PC-9 (cell line): ENCODE data around the gene DAZAP2.

Source experiments
- EZH2 ChIP-seq: fragments of 200-600 bp; sonication (generic); IDR thresholded peaks from 2 replicates; pipeline ENCODE4 v1.8.0; 2017; ENCODE audit warnings: antibody characterized with exemption, low read depth
- TF ChIP-seq, protein P1 (sequence below): fragments of 200-600 bp; sonication (generic); conservative IDR thresholded peaks from 2 replicates; pipeline ENCODE4 v1.6.1; 2017; ENCODE audit warnings: mixed run types, antibody characterized with exemption, mild to moderate bottlenecking, moderate library complexity

DNA sequence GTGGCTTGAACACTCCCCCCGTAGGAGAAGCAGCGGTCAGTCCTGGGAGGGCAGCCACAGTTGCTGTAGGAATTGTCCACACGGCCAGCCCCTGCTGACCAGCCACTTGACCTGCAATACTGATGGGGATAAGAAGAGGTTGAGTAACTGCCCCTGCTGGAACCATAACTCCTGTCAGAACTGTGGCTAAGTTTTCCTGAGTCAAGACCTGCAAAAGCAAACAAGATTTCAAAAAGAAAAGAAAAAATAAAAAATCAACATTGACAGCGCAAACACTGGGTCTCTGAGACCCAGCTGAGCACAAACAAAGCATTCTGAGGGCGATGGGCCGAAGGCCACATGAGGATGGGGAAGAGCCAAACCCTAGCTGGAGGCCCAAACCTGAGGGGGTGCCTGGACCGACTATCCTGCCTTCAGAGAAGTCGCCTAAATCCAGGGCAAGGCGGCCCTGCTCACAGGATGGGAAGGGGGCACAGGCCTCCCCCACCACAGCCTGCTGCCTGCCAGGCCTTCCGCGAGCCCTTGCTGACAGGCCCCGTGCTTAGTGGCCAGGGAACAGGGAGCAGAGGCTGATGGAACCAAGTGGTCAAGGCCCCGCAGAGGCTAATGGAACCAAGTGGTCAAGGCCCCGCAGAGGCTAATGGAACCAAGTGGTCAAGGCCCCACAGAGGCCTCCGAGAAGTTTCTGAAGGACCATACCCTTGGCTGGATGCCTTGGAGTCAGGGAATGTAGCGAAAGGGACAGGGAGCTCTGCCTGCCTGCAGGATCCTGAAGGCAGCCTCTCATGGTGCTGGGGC lies 39.9 kb upstream of the DAZAP2 start:
- TF ChIP-seq, protein P1, sequence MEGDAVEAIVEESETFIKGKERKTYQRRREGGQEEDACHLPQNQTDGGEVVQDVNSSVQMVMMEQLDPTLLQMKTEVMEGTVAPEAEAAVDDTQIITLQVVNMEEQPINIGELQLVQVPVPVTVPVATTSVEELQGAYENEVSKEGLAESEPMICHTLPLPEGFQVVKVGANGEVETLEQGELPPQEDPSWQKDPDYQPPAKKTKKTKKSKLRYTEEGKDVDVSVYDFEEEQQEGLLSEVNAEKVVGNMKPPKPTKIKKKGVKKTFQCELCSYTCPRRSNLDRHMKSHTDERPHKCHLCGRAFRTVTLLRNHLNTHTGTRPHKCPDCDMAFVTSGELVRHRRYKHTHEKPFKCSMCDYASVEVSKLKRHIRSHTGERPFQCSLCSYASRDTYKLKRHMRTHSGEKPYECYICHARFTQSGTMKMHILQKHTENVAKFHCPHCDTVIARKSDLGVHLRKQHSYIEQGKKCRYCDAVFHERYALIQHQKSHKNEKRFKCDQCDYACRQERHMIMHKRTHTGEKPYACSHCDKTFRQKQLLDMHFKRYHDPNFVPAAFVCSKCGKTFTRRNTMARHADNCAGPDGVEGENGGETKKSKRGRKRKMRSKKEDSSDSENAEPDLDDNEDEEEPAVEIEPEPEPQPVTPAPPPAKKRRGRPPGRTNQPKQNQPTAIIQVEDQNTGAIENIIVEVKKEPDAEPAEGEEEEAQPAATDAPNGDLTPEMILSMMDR, result no peak
- TF ChIP-seq EZH2, result no peak
